Stimulated activated CD4-positive, alpha-beta T cell treated with anti-CD3 and anti-CD28 coated beads, Interleukin-2, amount 100 ng/mL, for 4 hours (primary cell): ENCODE results near the gene EML6.

Source experiments
- DNase-seq: peaks from one replicate; pipeline ENCODE4 v3.0.0-alpha.2; 2020; ENCODE audit warnings: low read depth

Gene EML6

GRCh38 chr2:54706622-54707021 is 16.8 kb upstream of the EML6 start:
- no peak for DNase-seq

GRCh38 chr2:54708584-54709335 is 14.7 kb upstream of the EML6 start:
- DNase-seq, result no peak

- no peak for DNase-seq
Measured at GRCh38 chr2:54709336-54709809, 14.1 kb upstream of the EML6 start.

GRCh38 chr2:54710216-54710615 is 13.2 kb upstream of the EML6 start:
- no peak for DNase-seq

- DNase-seq, result no peak
Measured at GRCh38 chr2:54712516-54712915, 10.9 kb upstream of the EML6 start.

GRCh38 chr2:54714996-54715395 is 8.5 kb upstream of the EML6 start:
- no peak for DNase-seq

GRCh38 chr2:54716375-54716774 is 7.1 kb upstream of the EML6 start:
- no peak for DNase-seq

- DNase-seq, result no peak
Measured at GRCh38 chr2:54720563-54720962, 2.9 kb upstream of the EML6 start.

- DNase-seq, result no peak
Measured at GRCh38 chr2:54722641-54723040, 821 bp upstream of the EML6 start.

- no peak for DNase-seq
Measured at GRCh38 chr2:54723996-54724559, 616 bp downstream of the EML6 start.

GRCh38 chr2:54724560-54725342 is 1.3 kb downstream of the EML6 start:
- no peak for DNase-seq

- no peak for DNase-seq
Measured at GRCh38 chr2:54725343-54726099, 2.1 kb downstream of the EML6 start.

GRCh38 chr2:54726431-54726830 is 3.0 kb downstream of the EML6 start:
- no peak for DNase-seq

- DNase-seq, result no peak
Measured at GRCh38 chr2:54726940-54727339, 3.5 kb downstream of the EML6 start.

GRCh38 chr2:54728669-54729120 is 5.2 kb downstream of the EML6 start:
- DNase-seq, result no peak

- DNase-seq, result no peak
Measured at GRCh38 chr2:54735636-54736035, 12.2 kb downstream of the EML6 start.

- no peak for DNase-seq
Measured at GRCh38 chr2:54738281-54738680, 14.8 kb downstream of the EML6 start.

- DNase-seq, result no peak
Measured at GRCh38 chr2:54740333-54740732, 16.9 kb downstream of the EML6 start.

- no peak for DNase-seq
Measured at GRCh38 chr2:54741250-54741649, 17.8 kb downstream of the EML6 start.

- no peak for DNase-seq
Measured at GRCh38 chr2:54750040-54750439, 26.6 kb downstream of the EML6 start.

GRCh38 chr2:54752439-54752838 is 29.0 kb downstream of the EML6 start:
- no peak for DNase-seq

- DNase-seq, result no peak
Measured at GRCh38 chr2:54755641-54756326, 32.3 kb downstream of the EML6 start.
